Skin of body (tissue), 2 donors: Measurements from ENCODE around the gene EMX2. TPM values are rescaled to one million over a fixed set of nuclear protein-coding genes. Genes with fewer than 3 reads are reported as not detected.

Source experiments
- DNase-seq: peaks from one replicate; lab custom pipeline; 2025; lab: John Stamatoyannopoulos, UW
- total RNA-seq: library from RNA; depleted of rRNA; stranded (reverse); fragments of >200 nt; gene quantifications from one replicate; pipeline ENCODE4 v1.2.3, GENCODE V29; 2014

EMX2 gene
- total RNA-seq, 1 donor from 2014 or later: 5.5 TPM

DNA sequence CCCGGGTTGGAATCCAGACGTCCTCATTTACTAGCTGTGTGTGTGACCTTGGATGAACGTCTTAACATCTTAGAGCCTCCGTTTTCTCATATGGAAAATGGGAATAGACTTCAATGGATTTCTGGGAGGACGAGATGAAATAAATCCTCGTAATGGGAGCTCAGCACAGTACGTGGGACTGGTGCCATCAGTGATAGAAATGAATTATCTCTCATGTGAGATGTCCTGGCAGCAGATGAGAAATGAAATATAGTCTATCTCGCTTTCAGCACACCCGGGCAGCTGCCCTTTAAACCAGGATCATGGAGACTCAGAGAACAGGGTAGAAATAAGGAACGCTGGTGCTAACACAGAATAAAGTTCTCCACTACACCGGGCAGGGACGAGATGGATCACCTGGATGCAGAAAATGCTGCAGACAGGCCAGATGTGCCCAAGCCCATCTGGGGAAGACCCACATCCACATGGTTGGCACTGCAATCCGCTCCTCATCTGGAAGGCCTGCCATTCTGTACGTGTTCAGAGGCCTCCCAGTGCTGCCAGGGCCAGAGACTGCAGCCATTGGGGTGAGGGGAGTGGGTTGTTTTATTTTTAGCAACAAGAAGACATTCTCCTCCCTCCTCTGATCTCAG lies 11.1 kb upstream of the EMX2 start:
- DNase-seq: no peak

DNA sequence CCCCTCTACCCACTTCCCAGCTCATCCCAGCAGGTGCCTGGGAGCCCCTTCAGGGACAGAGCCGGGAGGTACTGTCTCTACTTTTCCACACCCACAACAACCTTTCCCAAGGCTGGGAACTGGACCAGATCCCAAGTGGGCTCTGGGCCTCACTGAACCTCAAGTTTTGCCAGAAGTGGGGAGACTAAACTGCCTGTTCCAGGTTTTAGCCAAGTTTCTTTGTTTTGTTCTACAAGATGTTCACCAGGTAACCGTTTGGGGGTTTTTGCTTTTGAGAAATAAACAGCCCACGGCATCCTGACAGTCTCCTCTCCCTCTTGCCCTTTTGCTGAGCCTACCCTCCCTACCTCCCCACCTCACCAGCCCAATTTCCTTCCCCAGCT lies 10.6 kb upstream of the EMX2 start:
- no peak for DNase-seq

DNA sequence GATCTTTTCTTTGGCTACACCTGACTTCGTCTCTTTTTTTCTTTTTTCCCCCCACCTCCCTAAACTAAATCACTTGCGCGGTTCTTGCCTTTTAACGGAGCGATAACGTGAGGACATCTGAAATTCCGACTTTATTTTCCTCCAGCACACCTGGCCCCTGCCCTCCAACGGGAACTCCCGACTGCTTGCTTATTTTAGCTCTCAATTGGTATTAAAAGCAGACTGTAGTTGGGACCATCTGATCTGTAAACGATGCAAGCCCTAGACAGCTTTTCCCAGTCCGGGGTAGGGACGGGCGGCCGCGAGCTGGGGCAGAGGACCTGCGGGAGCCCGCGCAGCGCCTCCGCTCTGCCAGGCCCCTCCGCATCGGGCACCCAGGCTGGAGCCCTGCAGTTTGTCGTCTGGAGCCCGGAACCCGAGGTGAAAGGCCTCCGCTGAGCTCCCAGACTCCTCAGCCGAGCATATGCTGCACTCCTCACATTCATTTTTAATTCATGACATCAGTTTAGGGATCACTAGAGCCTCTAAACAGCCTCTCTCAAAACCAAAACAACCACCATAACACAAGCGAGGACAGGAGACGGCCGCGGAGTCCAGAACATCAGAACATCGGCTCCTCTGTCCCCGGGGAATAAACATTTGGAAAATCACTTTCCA lies 10.0 kb upstream of the EMX2 start:
- peak; percentile 48 for DNase-seq

DNA sequence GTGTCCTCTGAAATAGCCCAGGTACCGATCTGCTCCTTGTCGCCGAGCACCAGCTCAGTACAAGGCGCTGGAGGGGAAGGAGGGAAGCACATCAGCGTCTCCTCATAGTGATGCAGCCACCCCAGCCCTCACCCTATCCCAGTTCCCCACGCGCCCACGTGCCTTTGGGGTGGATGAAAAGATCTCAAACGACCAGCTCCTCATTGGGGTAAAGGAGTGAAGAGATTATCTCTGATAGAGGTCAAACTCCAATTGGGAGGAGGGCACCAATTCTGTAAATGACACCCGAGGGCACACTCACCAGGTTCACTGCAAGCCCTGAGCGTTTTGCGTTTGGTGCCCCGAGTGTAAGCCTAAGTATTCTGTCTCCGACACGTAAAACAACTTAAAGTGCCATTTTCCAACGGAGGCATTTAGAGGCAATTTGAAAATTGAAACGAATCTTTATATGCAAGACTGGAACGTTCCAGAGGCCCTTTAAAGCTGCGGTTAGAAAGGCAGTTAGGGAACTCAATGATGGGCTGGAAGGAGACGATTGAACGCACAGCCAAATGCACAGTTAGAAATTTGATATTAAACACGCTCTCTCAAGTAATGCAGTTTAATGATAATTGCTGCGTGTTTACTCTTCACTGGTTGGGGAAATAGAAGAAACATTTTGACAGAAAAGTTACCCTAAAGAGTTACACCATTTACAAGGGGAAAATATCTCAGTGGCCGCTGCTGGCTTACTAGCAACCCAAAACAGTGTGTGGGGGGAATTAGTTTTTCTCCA lies 8.9 kb upstream of the EMX2 start:
- peak; percentile 84 for DNase-seq

DNA sequence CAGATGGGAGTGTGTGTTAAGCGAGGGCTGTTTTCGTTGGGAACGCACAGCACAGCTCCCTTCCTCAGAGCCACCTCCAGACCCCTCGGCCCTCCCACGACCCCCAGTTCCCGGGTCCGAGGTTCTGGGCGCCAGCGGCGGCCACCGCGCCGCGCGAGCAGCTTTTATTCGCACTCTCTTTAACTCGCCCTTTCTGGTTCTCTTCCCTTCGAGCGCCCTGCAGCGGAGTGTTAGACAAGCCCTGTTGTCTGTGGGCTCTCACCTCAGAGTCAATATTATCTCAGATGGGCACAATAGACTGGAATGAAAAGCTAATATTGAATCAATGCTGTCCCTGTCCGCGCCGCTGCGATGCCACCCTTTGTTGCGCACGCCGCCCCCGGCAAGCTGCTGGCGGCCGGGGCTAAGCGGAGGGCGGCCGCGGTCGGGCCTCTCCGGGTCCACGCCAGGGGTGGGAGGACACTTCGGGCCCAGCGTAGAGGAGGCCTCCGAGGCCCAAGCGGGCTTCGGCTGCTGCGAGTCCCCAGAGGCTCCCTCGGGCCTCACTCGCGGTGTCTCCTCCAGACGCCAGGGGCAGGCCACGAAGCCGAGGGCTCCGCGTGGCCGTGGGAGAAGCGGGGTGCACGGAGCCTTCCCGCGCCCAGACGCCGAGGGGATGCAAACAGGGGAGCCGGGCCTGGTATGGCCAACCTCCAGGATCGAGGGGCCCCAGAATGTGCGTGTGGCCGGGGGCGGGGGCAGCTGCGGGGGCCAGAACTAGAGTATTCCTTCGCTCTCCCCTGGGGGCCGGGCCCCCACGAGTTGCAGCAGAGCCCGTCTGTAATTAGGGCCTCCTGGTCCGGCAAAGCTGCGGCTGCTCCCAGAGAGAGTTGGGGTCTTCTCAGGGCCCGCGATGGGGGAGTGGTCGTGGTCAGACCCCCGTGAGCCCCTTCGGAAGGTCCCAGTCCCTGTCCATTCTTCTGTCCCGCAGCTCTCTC lies 7.9 kb upstream of the EMX2 start:
- DNase-seq: no peak

DNA sequence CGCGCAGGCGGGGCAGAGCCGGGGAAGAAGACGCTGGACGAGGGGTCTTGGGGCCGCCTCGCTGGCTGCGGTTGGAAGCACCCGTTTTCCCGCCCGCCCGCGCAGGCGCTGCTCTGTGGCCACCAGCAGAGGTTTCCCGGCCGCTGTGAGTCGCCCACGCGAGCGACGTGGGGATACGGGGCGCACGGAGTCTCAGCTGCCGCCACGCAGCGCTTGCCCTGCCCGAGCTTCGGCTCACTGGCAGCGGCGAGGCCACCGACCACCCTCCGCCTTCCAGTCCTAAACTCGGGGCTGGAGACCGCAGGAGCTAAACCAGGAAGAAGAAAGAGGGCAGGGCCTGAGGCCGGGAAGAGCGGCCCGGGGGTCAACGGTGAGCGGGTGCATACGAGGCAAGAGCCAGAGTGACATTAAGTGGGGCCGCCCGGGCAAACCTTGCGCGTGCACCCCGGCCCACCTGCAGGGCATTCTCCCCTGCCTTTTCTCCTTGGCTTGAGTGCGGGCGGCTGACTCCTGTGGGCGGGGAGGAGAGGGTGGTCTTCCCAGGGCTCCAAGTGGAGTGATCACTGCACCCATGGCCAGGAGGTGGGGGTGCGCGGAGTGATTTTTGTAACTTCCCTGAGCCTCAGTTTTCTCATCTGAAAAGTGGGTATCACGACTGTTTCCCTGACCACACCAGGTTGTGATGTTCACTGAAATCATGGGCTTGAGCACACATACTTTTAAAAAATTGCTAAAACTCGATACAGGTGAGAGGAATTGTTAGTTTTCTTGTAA lies 7.1 kb upstream of the EMX2 start:
- no peak for DNase-seq

DNA sequence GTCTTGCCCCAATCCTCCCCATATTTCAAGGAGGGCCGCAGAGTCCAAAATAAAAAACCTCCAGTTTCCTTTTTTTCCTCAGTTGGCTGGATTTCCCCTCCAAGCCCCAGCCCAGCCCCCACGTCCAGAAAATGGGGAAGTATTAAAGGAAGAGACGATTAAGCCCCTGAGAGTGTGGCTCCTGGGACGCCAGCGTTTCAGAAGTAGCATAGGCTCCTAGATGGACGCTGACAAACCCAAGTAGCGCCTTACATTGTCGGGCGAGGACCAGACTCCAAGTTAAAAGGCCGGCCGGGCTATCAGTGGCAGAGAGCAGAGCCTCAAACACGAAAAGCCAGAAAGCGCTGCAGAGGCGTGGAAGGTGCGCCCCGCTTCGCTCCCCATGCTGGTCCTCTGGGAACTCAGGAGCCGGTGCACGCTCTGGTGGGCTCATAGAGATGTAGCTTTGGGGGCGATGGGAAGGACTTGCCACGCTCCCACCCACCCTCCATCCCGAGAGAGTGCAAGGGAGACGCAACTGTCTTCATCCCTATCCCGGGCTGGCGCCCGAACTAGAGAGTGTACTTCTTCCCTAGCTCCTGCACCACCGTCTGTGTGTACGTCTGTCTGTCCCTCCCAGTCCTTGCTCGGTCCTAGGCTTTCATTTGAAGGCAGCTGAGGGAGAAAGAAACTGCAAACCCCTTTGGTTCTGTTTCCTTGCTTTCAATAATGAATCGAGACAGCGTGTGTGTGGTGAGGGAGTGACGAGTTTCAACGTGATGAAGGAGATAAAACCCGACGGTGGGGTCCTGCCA lies 6.3 kb upstream of the EMX2 start:
- DNase-seq: peak; percentile 25

DNA sequence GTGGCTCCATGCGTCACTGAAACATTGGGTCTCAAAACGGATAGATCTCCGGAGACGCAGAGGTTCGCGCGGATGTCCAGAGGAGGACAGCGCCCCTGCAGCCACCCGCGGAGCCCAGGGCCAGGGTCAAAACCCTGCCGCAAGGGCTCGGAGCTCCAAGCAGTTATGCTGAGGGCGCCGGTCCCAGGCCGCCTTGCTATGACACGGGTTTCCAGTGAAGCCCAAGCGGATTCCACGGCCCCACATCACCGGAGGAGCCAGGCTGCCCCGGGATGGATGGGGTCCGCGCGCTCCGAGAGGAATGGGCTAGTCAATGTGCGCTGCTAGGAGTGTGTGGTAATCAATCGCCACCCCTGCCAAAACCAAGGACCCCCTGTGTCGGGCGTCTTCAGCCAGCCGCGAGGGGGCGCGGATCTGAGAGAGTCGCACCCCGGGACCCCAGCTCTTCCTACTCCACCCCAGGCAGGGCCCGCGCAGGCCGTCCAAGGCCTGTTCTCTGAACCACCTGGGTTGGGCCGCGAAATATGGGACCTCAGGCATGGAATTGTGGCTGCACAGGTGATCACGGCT lies 5.6 kb upstream of the EMX2 start:
- DNase-seq: no peak

DNA sequence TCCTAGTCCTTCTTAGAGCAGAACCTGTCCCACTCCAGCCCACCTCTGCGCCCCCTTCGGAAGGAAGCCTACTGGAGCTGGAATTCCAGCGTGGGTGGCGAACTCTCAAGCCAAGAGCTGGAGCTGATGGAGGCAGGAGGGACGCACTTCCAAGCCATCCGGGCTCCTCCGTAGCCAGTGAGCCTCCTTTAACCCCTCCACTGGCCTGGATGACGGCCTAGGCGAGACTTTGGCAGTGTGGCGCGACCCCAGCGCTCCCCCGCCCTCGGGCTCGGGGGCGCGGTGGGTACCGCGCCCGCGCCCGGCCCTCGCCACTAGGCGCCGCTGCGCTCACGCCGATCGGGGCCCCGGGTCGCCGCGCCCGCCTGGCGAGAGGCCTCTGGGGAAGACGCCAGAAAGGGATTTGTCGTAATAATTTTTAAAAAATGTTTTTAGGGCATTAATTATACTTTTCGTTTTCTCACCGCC lies 5.1 kb upstream of the EMX2 start:
- DNase-seq: peak; percentile 46

DNA sequence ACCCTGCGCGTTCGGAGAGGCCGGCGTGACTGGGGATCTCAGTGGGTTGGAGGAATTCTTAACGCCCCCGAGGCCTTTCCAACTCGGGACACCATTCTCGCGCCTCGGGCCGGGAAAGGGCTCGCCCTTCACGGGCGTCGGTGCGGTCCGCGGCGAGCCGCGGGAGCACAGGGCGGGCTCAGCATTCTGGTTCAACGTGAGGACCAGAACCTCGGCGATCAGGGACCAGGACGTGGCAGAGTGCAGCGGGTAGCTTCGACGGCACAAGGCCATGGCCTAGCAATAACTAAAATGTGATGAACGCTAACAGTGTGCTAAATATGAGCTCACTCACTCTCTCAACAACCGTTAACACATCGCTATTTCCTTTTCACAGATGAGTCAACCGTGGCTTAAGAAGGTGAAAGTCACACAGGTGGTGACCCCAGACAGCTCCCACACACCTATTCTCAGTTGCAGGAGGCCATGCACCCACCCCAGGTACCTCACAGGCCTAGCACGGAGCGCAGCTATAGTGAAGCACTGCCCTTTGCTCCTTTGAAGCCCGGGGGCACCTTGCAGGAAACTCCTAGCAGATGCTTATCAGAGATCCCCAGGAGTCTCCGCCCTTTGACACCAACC lies 4.5 kb upstream of the EMX2 start:
- no peak for DNase-seq

DNA sequence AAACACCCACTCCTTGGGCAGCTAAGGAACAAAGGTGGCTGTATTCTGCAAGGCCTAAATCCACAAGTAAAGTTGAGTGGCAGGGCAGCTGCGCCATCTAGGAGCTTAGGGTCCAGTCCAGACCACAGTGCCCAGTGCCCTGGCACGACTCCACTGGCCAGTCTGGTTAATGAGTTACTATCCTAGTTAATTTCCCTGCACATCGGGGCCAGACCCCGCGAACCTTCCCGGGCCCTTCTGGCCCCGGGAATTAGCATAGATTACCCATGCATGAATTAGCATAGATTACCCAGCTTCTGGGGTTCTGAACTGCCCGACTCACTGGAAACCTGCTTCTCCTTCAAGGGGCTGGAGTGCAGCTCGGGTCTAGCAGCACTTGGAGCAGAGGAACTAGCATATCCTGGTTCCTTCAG lies 3.2 kb upstream of the EMX2 start:
- DNase-seq: no peak

DNA sequence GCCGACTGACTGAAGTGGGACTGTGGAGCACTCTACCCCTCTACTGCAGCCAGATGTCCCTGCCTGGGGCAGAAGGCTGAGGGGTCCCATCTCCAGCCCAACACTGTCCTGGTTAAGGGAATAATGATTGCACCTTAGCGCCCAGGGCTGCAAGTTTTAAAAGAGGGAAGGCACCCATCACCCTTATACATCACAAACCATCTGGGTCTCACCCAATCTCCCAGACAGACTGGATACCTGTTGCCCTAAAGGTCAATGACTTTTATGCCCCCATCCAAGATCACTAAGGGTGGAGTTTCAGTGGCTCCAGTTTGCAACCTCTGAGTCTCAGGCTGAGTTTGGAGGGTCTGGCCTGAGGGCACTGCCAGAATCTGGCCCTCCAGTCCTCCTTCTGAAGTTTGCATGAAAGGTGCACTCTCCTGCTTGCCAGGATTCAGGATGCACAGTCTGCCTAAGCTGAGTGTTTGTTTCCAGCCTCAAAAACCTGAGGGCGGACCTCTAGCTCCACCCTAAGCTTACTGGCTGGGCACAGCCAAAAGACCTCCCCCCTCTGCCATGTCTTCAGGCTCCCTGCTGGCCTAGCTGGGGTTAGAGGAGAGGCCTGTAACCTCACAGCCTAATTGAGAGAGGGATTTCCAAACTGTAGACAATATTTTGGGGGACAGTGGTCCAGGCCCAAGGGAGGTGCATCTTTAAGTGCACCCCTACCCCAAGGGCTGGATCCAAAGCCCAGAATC lies 2.5 kb upstream of the EMX2 start:
- no peak for DNase-seq

DNA sequence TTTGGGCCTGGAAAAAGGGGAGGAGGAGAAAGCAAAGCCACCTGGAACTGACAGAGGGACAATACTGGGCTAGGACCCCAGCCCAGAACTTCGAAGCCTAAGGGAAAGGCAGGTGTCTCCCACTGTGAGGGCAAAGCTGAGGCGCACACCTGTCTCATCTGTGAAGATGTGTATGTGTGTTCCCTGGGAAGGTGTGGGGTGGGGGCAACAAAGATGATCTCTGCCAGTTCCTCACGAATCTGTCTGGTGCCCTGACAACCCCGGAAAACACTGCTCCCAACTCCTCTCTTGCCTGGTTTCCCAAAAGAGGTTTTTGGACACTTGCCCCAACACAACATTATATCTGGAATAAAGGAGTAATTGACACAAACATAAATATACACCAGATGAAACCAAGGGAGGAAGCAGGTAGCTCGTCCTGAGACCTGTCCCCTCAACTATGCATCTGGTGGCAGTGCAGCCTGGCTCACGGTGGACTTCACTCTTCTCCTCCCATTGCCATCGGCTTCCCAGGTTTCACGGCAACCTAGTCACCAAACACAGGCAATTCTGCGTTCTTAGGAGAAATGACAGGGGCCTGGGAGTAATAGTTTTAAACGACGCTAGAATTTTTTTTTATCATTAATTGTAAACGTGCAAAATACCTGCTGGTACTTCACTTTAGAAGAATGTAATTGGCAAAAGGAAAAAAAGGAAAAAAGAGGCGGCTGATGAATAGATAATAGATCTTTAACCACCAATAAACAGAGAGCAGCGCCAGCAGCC lies 1.7 kb upstream of the EMX2 start:
- no peak for DNase-seq

DNA sequence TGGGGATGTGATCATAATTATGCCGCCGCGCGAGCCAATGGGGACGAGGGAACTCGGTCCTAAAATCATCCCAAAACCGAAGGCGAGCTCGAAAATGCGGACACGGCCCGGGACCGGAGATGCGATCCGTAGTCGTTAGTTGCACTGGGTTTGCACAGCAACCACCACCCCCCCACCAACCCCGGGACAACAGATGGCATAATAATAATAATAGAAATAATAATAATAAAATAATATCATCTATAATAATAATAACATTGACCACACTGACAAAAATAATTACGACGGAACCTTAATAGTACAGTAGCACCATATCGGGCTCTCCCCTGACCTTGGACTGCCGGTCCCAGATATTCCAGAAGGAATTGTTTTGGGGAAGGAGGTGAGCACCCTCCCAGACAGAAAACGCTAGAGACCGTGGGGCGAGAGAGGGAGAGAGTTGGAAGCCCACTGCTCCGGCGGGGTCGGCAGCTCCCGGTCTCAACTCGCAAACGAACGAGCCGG lies 1.1 kb upstream of the EMX2 start:
- DNase-seq: peak; percentile 93

DNA sequence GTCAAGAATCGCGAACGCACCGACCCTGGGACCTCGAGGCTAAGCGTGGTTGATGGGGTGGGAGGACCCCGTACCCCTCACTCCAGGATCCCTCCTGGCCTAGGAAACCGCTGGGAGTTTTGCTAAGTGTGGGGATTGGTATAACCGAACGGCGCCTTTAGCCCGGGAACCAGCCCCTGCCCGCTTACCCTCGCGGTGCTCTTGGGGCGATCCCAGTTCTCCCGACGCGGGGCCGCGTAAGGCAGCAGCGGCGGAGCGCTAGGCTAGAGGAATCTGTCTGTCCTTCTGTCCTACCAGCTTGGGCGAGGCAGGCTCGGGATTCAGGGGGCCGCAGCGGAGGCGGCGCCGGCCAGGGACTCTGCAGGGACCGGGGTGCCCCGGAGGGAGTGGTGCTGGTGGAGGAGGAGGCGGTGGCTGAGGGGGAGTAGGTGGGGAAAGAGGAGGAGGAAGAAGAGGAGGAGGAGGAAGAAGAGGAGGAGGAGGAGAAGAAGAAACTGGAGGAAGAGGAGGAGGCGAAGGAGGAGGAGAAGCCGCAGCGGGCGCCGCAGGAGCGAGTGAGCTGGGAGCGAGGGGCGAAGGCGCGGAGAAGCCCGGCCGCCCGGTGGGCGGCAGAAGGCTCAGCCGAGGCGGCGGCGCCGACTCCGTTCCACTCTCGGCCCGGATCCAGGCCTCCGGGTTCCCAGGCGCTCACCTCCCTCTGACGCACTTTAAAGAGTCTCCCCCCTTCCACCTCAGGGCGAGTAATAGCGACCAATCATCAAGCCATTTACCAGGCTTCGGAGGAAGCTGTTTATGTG lies 439 bp upstream of the EMX2 start:
- peak; percentile 98 for DNase-seq

DNA sequence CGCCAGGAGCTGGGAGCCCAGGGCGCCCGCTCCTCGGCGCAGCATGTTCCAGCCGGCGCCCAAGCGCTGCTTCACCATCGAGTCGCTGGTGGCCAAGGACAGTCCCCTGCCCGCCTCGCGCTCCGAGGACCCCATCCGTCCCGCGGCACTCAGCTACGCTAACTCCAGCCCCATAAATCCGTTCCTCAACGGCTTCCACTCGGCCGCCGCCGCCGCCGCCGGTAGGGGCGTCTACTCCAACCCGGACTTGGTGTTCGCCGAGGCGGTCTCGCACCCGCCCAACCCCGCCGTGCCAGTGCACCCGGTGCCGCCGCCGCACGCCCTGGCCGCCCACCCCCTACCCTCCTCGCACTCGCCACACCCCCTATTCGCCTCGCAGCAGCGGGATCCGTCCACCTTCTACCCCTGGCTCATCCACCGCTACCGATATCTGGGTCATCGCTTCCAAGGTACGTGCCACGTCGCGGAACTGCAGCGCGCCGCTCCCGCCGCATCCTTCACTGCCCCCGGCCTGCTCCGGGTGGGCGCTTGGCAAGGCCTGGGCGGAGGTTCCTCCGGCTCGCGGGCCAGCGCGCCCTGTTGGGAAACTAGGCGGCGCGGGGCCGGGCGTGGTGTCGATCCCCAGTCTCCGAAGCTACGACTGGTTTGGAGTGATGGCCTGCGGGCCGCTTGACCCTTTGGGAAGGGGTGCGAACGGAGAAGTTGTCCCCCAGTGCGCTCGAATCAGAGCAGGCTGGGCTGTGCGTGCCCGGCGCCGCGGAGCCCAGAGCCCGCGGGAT lies 868 bp downstream of the EMX2 start:
- no peak for DNase-seq
